HUDEP-2 (cell line): Measurements from ENCODE around the gene SLC26A11.
A peak's percentile ranks its signal among the peaks of the same experiment; 100 is the strongest.
"Not testable (repeated sequence)": the region's sequence is repeated elsewhere in the genome, so short reads cannot be mapped to it uniquely, and the experiment has no call there.

ENCODE experiments used
- DNase-seq, 76 experiments: peaks; one replicate each; lab custom pipeline; 2025; ENCODE audit not compliant: unreplicated experiment in 76 of 76; lab: John Stamatoyannopoulos, UW

The SLC26A11 gene

GRCh38 chr17:80275857-80276256, 55.6 kb downstream of the SLC26A11 start:
- not testable (repeated sequence) for DNase-seq

- DNase-seq: no peak
These were observed 57.8 kb downstream of the SLC26A11 start for GRCh38 chr17:80277751-80278671.

GRCh38 chr17:80279895-80280294, 59.7 kb downstream of the SLC26A11 start:
- DNase-seq: no peak

GRCh38 chr17:80281516-80281915, 61.3 kb downstream of the SLC26A11 start:
- no peak for DNase-seq

GRCh38 chr17:80283116-80283852, 63.1 kb downstream of the SLC26A11 start:
- no peak for DNase-seq

- peak in 5 of 76 experiments; percentile 4 to 33 (median 9) for DNase-seq
These were observed 64.4 kb downstream of the SLC26A11 start for GRCh38 chr17:80284631-80285030.

- DNase-seq: no peak
These were observed 65.2 kb downstream of the SLC26A11 start for GRCh38 chr17:80285237-80285920.

- no peak for DNase-seq
These were observed 66.4 kb downstream of the SLC26A11 start for GRCh38 chr17:80286638-80286960.

- DNase-seq: no peak
These were observed 66.8 kb downstream of the SLC26A11 start for GRCh38 chr17:80287038-80287437.

GRCh38 chr17:80287806-80288567, 67.8 kb downstream of the SLC26A11 start:
- DNase-seq: no peak

- no peak for DNase-seq
These were observed 69.4 kb downstream of the SLC26A11 start for GRCh38 chr17:80289616-80290015.

GRCh38 chr17:80290156-80290555, 69.9 kb downstream of the SLC26A11 start:
- DNase-seq: no peak

GRCh38 chr17:80291260-80291659, 71.0 kb downstream of the SLC26A11 start:
- no peak for DNase-seq

GRCh38 chr17:80291691-80292487, 71.7 kb downstream of the SLC26A11 start:
- no peak for DNase-seq

- no peak for DNase-seq
These were observed 72.3 kb downstream of the SLC26A11 start for GRCh38 chr17:80292521-80292971.

- DNase-seq: no peak
These were observed 74.0 kb downstream of the SLC26A11 start for GRCh38 chr17:80294210-80294609.

- no peak for DNase-seq
These were observed 74.4 kb downstream of the SLC26A11 start for GRCh38 chr17:80294653-80295052.

- DNase-seq: no peak
These were observed 74.9 kb downstream of the SLC26A11 start for GRCh38 chr17:80295146-80295545.

GRCh38 chr17:80295559-80295958, 75.3 kb downstream of the SLC26A11 start:
- no peak for DNase-seq

- no peak for DNase-seq
These were observed 76.0 kb downstream of the SLC26A11 start for GRCh38 chr17:80296221-80296620.
